ENCODE measurements around the gene SAMD5.

- TF ChIP-seq GATA2 (IDR thresholded peaks at IDR 0.05; ENCODE audit: low read depth, low read length), result no peak
- no peak for TF ChIP-seq GATA3 (IDR thresholded peaks at IDR 0.05; ENCODE audit: low read depth, low read length)
Observed at GRCh38 chr6:147589739-147590250, 81.3 kb downstream of the SAMD5 start.
